ENCODE data around the gene CCDC149. TPM values are rescaled to one million over a fixed set of nuclear protein-coding genes. Genes with fewer than 3 reads are reported as not detected.

CCDC149 gene
- total and polyA plus RNA-seq, 2 of the 13 experiments (the other 11 are each of a cell fraction or from before 2014, with no cell fraction given), result 0.44 to 0.95 TPM

DNA sequence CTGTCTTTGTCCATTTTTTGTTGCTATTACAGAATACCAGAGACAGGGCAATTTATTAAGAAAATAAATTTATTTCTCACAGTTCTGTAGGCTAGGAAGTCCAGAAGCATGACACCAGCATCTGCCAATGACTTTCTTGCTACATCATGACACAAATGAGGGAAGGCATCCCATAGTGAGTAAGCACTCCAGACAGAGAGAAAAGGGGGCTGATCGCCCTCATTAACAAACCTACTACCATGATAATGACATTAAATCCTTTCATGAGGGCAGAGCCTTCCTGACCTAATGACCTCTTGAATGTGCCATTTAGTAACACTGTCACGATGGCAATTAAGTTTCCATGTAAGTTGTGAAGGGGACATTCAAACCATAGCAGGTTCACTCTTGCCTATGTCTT lies 20.1 kb downstream of the CCDC149 start:
- H3K27me3 ChIP-seq (ENCODE audit: control insufficient read depth in 1 of 2, insufficient read depth in 2 of 2, low read length in 2 of 2), result peaks cover 0 to 4% of the 10 kb centered on the region in 2 experiments; a peak in 1 of 5 replicates
- H3K36me3 ChIP-seq (replicated peaks in 1 of 2; ENCODE audit: control insufficient read depth in 1 of 2, insufficient read depth in 2 of 2, low read length in 2 of 2), result no peaks in the 10 kb centered on the region
- H3K4me1 ChIP-seq (ENCODE audit: insufficient read depth, low read length), result no peaks in the 10 kb centered on the region
- H4K20me1 ChIP-seq (ENCODE audit: insufficient read depth, low read length), result no peaks in the 10 kb centered on the region
- DNase-seq (ENCODE audit: low spot score) (no peak), FAIRE-seq (no peak), ATAC-seq (no peak)
- H3K79me2 ChIP-seq (ENCODE audit: insufficient read depth, low read length), result no peaks in the 10 kb centered on the region
- TF ChIP-seq CHD2 (IDR thresholded peaks at IDR 0.05; ENCODE audit: low read depth, low read length), result no peak
- TF ChIP-seq, protein P1, sequence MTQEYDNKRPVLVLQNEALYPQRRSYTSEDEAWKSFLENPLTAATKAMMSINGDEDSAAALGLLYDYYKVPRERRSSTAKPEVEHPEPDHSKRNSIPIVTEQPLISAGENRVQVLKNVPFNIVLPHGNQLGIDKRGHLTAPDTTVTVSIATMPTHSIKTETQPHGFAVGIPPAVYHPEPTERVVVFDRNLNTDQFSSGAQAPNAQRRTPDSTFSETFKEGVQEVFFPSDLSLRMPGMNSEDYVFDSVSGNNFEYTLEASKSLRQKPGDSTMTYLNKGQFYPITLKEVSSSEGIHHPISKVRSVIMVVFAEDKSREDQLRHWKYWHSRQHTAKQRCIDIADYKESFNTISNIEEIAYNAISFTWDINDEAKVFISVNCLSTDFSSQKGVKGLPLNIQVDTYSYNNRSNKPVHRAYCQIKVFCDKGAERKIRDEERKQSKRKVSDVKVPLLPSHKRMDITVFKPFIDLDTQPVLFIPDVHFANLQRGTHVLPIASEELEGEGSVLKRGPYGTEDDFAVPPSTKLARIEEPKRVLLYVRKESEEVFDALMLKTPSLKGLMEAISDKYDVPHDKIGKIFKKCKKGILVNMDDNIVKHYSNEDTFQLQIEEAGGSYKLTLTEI (CRISPR knock-in tag; conservative IDR thresholded peaks at IDR 0.05), result no peak
- no peak for TF ChIP-seq KLF16 (CRISPR knock-in tag; IDR thresholded peaks at IDR 0.05)
- TF ChIP-seq THYN1 (CRISPR knock-in tag; IDR thresholded peaks at IDR 0.05; ENCODE audit: borderline replicate concordance, low read depth), result no peak
- TF ChIP-seq ZNF274 (CRISPR knock-in tag; IDR thresholded peaks at IDR 0.05), result no peak
- TF ChIP-seq ZNF124 (CRISPR knock-in tag; IDR thresholded peaks at IDR 0.05), result no peak
- no peak for TF ChIP-seq ZBTB38 (CRISPR knock-in tag; IDR thresholded peaks at IDR 0.05)
- no peak for TF ChIP-seq HMG20A (CRISPR knock-in tag; IDR thresholded peaks at IDR 0.05; ENCODE audit: borderline replicate concordance)
- TF ChIP-seq, protein P2, sequence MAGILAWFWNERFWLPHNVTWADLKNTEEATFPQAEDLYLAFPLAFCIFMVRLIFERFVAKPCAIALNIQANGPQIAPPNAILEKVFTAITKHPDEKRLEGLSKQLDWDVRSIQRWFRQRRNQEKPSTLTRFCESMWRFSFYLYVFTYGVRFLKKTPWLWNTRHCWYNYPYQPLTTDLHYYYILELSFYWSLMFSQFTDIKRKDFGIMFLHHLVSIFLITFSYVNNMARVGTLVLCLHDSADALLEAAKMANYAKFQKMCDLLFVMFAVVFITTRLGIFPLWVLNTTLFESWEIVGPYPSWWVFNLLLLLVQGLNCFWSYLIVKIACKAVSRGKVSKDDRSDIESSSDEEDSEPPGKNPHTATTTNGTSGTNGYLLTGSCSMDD (CRISPR knock-in tag; IDR thresholded peaks at IDR 0.05), result no peak
- ChIA-PET POLR2A (no interaction called here), CTCF (ENCODE audit: low intra/inter-chr PET ratio, low total read pairs) (no interaction called here)
- in situ Hi-C loops (cut with HindIII; ENCODE audit: extremely low pct_ligation_motif_present, low pct_unique_long_range_greater_than_20kb) (no loop called here), intact Hi-C loops (cut with micrococcal nuclease; ENCODE audit: unreplicated experiment) (no loop called here)
- H3K9me3 ChIP-seq (ENCODE audit: low read length), result no peaks in the 10 kb centered on the region
- no TSS peak for BruUV-seq (replicated peaks)
- no peak overlapping the region for H3K4me3 ChIP-seq (replicated peaks in 1 of 3; ENCODE audit: insufficient read depth in 1 of 3, low read depth in 2 of 3, low read length in 3 of 3)
- H2AFZ ChIP-seq (ENCODE audit: low read length), result no peak overlapping the region
- no peak overlapping the region for H3K4me2 ChIP-seq (ENCODE audit: low read depth, low read length)
- 0% methylated on average over 2 of the region's 2 CpGs for WGBS (ENCODE audit: low lambda C conversion rate)
- H3K9ac ChIP-seq (ENCODE audit: insufficient read depth, low read depth, low read length), result no peak overlapping the region
- H3K27ac ChIP-seq (ENCODE audit: extremely low read length, insufficient read depth, low read length), result no peak overlapping the region

All from HepG2 (cell line).